GM21529 (cell line): ENCODE results near the gene LSAMP.

ENCODE experiments used
- ATAC-seq: cut with Tn5 transposase; IDR thresholded peaks from one replicate; pipeline ENCODE4 v1.9.1; 2021; ENCODE audit not compliant: unreplicated experiment

Gene LSAMP

DNA sequence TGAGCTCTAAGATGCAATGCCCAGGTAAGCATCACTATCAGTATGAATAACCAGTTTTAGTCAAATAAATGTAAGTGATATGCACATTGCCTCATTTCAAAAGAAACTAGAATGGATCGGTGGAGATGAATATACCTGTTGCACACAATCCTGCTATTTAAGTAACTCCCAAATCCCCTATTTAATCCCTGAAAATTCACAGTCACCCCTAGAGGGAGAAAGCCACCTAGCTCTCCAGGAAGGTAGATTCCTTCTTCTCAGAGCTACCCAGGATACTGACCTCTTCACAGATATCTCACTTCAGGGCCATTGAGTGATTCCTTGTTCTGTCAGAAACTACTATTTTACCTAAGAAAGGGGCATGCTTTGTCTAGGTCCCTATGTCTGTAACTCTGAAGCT, 11.7 kb downstream of the LSAMP start:
- no peak for ATAC-seq

DNA sequence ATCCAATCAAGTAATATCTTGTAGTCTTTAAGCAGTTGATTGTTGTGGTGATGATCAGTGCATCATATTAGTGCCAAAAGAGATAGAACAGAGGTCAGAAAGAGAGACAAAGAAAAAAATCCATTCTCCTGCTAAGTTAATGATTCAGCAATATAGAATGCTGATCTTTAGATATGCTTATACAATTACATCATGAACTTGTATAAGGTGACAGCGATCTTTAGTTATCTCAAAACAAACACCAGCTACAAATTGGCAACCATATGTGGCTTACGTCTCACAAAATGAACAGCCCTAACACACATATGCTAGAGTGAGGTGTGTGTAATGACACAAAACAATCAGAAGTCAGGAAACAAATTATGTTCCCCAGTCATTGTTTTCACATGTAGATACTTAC, 12.5 kb downstream of the LSAMP start:
- ATAC-seq, result no peak

DNA sequence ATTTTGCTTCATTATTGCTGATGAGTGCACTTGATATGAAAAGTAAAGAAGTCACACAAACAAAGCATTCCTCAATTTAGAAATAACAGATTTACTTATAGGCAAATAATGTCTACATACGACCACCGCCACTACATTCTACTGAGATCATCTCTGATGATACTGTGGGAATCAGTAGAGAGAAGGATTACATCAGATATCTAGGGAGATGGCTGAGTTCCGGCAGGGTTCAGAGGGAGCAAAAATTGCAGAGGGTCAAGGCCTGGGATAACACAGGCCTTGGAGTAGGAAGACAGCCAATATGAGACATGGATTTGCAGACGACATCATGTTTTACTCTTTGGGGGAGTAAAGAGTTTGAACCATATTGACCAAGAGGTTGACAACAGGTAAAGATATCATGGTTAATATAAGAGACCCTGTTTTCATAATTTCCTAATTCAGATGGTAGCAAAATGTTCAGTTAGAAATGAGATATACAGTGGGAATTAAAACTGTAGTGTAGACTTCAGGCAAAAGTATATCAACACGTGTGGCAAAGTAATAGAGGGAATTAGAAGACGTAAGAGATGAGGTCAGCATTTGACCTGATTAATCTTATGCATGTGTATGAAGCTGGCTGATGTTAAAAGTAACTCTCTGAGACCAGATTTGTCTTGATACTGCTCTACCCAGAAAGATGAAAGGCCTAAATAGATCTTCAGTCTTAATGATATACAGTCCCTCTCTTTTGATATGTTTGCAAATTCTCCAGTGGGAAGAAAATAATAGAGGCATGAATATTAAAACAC, 15.6 kb downstream of the LSAMP start:
- no peak for ATAC-seq

DNA sequence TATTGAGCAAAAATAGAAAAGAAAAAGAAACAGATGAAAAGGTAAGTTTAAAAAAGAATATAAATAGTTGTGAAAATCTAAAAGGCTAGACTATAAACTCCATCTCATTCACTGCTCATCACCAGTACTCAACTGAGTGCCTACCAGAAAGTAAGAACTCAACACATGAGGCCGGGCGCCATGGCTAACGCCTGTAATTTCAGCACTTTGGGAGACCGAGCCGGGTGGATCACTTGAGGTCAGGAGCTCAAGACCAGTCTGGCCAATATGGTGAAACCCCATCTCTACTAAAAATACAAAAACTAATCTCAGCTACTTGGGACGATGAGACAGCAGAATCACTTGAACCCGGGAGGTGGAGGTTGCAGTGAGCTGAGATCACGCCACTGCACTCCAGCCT, 19.3 kb downstream of the LSAMP start:
- no peak for ATAC-seq

DNA sequence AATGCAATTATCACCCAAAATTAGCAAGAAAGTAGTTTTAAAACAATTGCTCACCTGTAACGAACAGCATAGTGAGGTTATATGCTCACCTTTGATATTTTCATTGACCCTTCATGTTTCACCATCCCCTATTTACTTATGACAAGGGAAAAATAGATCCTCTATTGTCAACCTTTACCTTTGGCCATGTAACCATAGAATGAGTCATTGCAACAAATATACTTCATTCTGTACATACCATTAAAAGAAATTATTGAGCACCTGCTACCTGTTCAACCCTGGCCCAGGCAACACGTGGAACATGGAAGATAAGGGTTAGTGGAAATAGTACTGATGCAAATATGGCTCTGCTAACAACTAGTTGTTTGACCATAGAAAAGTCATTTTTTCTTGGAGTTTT, 20.2 kb downstream of the LSAMP start:
- no peak for ATAC-seq

DNA sequence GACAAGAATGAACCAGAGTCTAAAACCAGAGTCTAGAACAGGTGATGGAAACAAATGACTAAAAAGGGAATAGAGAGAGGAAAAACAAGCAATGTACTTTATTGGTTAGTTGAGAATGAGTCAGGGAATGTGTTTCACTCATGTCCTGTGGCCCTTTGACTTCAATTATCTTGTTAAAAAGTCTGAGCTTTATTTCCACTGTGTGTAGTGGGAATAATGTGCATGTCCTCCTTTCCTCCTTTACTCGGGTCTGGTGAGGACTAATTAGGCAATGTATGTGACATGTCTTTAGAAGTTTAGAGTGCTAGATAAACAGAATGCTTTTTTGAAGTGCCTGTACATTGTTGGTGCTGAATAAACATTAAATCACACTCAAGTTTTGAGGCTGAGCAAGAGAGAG, 21.3 kb downstream of the LSAMP start:
- no peak for ATAC-seq

DNA sequence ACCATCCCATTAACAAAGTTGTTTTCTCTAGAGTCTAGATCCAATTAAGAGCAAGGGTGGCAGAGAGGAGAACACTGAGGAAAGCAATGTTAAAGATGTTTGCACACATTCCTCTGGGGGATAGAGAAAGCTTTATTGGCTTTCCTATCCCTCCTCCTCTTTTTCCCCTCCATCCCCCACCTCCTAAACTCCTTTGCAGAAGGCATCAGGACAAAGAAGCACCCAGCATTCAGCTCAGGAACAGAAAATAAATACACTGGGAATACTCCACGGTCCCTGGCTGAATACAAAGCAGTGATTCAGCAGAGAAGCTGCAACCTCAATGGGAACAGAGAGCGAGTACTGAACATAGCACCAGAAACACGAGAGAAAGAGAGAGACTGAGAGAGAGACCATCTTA, 21.9 kb downstream of the LSAMP start:
- ATAC-seq, result no peak

DNA sequence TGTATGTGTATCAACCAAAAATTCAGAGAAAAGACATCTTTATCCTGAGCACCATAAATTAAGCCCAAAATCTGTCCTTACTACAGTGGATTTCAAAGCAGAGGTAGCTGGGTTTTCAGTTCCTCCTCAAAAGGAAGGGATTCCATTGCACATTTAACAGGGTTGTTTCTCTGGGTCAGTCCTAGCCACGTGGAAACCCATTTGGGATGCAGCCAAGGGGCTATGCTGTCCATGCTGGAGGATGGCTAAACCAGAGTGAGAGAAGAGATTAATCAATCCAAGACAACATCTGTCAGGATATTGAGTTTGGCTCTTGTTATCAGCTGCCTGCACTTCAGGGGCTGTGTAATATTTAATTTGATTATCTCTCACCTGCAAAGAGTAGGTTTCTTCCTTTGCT, 28.1 kb downstream of the LSAMP start:
- no peak for ATAC-seq

DNA sequence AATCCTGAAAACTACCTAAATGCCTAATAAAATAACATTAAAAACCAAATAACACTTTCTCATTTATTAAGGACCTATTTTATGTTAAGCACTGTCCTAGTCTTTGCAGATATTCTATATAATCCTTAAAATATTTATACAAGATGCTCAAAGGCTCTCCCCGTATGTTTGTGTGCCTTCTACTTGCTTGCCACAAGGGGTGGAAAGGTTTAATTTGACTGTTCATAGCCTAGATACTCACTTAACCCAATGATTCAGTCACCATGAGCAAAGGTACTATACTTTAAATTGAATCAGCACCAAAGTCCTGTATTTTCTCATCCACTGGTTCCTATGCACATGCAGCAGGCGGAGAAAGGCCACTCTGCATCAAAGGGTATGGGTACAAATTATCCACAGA, 32.0 kb downstream of the LSAMP start:
- ATAC-seq, result no peak

DNA sequence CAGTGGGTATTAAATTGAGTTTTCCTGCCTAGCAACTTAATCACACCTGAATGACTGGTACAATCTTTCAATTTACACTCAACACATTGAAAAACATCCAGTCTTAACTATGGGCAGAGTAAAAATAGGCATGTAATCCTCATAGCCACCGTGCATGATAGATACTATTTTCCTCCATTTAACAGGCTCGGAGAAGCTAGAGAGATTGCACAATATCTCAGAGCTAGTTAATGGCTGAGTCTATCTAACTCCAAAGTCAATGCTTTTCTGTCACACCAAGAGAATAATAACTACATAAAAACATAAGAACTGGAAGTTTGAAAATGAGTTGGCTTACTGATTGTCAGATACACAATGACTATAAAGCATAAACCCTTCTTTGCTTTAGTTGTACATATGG, 36.8 kb downstream of the LSAMP start:
- no peak for ATAC-seq

DNA sequence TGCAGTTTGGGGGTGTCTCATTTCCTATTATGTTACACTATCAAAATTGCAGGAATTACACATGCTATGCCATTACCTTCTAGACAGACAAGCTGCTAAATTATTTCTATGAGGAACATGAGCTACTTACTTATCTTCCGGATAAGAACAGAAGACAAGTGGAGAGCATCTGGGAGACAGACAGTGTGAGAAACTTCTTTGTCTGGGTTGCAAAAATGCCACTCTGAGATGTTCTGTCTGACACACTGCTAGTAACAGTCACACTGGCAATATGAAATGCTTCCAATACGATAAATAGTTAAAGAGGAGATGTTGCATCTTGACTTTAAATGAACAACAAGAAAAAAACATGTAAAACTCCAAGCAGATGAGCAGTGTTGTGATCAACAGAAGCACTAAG, 40.1 kb downstream of the LSAMP start:
- no peak for ATAC-seq

DNA sequence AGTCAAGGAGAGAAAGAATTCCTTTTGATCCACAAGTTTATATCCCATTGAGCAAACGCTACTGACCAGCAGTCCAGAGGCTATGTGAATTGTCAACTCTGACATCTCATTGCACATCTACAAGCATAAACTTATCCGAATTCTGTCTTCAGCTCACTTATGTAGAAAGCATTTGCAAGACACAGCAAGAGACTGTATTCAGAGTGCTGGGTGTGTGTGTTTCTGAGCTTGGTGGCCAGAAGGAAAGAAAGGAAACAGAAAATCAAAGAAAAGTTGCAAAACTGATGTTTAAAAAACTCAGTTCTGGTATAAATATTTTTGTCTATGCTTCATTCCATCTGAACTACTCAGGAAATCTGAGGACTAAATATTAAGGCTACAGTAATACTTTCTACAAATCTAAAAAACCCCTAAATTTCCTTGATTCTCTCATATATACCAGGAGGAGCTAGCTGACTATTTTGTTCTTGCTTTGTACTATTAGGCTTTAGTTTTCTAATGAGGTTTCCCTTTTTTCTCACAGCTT, 45.5 kb downstream of the LSAMP start:
- ATAC-seq, result no peak

DNA sequence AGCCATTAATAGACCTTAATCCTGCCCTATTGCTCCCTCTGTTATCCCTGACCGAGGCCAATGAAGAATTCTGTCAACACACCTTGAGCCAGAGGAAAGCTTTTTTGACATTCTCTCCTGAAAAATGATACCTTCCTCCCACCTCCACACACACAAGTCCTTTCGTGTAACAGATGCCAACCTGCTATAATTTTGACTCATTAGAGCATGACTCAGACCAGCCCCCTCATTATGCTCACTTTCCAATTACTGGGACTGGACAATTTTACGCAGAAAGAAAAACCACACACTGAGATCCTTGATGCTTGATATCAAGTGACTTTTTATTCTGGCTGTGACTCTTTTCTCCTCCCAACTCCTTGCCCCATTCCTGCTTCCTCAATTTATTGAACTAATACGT, 50.9 kb downstream of the LSAMP start:
- ATAC-seq, result no peak

DNA sequence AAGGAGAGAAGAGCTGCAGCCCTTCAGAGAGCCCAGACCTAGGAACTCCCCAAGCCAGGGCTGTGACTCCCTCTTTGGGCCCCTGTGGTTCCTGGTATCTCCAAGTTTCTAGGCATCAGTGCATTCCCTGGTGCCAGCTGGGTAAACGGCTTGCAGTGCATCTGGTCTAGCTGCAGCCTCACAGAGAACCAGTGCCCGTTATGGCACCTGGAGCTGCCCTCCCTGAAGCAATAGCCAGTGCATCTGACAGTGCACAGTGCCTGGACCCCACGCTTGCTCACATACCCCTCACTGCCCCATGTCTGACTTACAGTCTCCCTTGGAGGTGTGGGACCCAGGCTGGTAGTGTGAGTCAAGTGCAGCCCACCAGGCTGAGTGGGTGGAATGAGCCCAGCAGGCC, 52.1 kb downstream of the LSAMP start:
- ATAC-seq, result no peak

DNA sequence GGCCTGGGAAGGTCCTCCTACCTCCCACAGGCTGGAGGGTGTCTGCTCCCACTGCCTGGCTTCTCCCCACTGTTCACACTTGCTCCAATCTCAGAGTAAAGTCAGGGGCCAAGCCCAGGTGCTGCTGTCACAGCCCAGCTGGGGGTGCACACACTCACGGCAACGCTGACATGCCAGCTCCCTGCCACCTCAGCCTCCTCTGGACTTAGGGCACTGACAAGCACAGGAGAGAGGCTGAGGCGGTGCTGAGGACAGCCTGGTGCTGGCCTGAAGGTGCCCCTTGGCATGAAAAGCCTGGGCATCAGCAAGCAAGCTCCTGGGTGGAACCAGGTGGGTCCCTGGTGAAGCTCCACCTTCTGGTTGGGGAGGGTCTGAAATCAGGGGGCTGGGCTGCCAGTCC, 53.0 kb downstream of the LSAMP start:
- ATAC-seq, result no peak

DNA sequence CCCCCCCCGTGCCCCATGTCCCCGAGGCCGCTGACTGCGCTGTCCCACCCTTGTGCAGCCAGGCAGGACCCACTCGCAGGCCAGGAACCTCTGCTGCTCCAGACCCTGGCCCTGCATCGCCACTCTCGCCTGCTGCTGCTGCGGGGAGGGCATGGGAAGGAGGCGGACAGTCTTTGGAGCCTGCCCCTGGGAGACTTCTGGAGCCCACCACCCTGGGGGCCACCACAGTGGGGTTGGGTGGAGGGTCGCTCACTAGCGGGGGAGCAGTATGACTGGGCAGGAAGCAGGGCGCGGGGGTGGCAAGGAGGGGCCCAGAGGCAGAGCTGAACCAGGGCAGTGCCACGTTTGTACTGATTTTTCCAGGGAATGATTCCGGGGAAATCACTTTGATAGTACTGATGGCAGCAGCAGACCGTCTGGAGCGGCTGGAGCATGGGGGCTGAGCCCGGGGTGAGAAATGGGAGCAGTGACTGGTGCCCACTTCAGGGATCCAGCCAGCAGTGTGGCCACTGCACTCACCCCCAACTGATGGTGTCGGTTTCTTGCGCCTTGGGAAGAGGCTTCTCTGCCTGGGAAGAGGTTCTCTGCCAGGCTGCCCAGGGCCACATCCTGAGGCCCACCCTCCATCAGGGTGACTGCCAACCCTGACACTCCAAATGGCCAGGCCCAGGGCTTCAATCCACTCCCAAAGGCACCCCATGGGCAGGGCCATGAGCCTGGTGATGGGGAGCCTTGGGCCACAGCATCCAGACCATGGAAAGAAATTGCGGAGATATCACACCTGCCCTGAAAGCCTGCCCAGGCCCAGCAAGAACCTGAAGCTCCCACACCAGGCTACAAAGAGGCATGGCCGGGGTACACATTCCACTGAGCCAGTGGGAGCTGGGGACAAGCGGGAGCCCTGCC, 53.7 kb downstream of the LSAMP start:
- no peak for ATAC-seq

DNA sequence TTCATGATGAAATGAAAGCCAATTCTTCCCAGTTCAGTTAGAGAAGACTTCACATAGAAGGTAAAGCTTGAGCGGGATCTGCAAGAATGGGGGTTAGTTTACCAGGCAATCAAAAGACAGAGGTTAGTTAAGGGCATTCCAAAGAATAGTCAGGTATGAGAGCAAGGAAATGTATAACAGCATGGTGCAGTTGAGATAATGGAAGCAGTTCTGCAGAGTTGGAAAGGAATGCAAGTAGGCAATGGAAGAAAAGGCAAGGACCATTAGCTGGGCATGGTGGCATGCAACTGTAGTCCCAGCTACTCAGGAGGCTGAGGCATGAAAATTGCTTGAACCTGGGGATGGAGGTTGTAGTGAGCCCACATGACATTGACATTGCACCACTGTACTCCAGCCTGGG, 55.0 kb downstream of the LSAMP start:
- ATAC-seq, result no peak

DNA sequence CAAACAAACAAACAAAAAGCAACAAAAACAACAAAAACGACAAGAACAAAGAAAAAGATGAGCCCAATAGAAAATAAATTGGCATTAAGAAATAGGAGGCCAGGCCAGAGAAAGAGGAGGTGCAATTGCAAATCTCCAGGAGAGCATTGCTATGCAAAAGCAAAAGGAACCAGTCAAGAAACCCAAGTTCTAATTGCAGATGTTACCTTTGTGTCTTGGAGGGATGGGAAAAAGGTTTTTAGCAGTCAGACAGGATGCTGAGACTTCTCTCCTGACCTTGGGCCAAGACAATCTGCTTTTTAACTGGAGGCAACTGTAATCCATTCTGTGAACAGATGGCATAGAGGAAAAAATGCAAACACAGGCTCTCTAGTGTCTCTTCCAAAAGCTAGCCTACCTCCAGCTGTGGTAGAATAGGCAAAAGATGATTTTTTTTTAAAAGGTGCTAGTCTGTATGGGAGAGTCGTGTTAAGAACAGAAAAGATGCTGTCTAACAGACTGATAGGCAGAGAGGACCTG, 56.4 kb downstream of the LSAMP start:
- no peak for ATAC-seq

DNA sequence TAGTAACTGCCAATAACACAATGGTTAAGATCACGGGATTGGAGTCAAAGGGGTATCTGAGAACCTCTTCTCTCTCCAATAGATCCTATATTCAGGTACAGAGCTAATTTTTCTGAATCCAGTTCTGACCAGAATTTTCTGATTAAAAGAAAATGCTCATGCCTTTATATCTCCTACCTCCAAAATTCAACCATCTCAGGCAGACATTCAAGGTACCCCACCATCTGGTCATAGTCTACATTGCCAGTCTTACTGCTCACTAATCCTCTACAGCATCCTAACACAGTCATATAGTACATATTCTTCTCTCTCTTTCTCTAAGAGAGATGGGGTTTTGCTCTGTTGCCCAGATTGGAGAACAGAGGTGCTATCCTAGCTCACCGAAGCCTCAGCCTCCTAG, 59.1 kb downstream of the LSAMP start:
- ATAC-seq, result no peak

DNA sequence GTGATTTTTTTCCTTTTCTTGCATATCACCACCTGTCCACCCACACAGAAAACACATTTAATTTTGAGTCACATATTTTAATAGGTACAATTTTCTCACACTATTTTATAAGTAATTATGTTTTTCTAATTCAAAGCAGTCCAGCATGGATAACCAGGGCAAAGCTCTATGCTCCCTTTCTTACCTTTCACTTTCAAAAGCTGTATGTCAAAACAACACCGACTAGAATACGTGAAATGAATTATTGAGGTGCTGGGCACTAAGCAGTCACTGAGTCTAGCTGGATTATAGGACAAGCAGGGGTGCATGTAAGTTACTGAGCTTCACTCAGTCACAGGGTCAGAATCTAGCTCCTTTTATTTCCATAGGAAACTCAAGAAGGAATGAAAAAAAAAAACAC, 60.6 kb downstream of the LSAMP start:
- no peak for ATAC-seq

DNA sequence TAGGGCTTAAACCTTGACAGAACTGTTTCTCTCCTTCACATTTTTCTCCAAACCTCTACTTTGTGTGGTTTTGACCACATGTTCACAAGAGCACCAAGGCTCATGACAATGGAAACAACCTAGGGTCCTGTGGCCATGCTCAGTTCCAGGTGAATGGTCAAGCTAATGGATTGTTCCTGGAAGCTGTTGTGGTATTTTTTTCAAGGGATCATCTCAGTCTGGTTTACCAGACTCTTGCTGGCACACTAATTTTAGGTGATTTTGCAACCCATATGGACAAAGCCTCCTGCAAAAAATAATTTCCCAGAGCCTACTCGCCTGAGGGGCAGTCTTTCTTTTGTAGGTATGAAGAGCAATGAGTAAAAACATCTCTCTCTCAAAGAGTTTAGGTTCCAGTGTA, 67.2 kb downstream of the LSAMP start:
- no peak for ATAC-seq

DNA sequence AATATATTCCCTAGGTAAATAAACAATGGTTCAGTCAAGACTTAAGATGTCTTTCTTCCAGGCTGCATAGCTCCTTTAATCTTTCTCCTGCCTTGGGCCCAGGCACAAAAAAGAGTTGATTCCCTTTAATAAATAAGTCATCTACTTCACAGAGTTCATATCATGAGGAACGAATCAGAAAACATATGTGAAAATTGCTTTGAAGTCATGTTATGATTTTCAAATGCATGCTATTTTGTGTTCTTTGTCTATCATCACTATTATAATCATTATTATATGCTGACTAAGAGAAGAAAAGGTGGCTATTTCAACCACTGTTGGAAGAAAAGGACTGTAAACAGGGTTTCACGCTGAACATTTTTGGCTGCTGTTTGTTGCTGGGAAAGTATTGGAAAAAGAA, 70.4 kb downstream of the LSAMP start:
- ATAC-seq, result no peak
